Lower lobe of right lung (tissue), 2 donors: ENCODE results near the gene SMAD7. TPM values are rescaled to one million over a fixed set of nuclear protein-coding genes. Genes with fewer than 3 reads are reported as not detected.
A peak's percentile ranks its signal among the peaks of the same experiment; 100 is the strongest.

ENCODE experiments used
- ATAC-seq, 2 donors: fragments of 200-7000 bp; cut with Tn5 transposase; one replicate each; pipeline ENCODE4 v1.9.1; 2020 to 2022; ENCODE audit warnings: mild to moderate bottlenecking in 2 of 2, moderate library complexity in 2 of 2
- DNase-seq: peaks from one replicate; pipeline ENCODE4 v3.0.0-alpha.2; 2020
- H3K27ac ChIP-seq: fragments of 200-600 bp; one replicate; pipeline ENCODE4 v1.8.0; 2022
- H3K27me3 ChIP-seq: fragments of 200-600 bp; one replicate; pipeline ENCODE4 v1.8.0; 2022; ENCODE audit warnings: low read depth
- H3K36me3 ChIP-seq: fragments of 200-600 bp; one replicate; pipeline ENCODE4 v1.8.0; 2022; ENCODE audit warnings: mild to moderate bottlenecking
- H3K4me1 ChIP-seq: fragments of 200-600 bp; one replicate; pipeline ENCODE4 v1.8.0; 2022
- H3K4me3 ChIP-seq: fragments of 200-600 bp; one replicate; pipeline ENCODE4 v1.8.0; 2022; ENCODE audit warnings: mild to moderate bottlenecking
- H3K9me3 ChIP-seq: fragments of 200-600 bp; one replicate; pipeline ENCODE4 v1.8.0; 2022
- intact Hi-C: fragments of 100-400 bp; cut with DNase I; formaldehyde crosslinking; loops from one replicate; pipeline ENCODE4 v1.11.0; 2022
- total RNA-seq: library from RNA; stranded (reverse); fragmentation: NEBNext Ultra II Directional; extraction: Animal tissue kit (Norgen Biotek cat#: 25700); gene quantifications from one replicate; pipeline ENCODE4 v1.2.1, GENCODE V29; 2021
- TF ChIP-seq, protein P1 (sequence below): fragments of 200-600 bp; IDR thresholded peaks from one replicate; pipeline ENCODE4 v1.8.0; 2022; ENCODE audit warnings: antibody characterized with exemption, mild to moderate bottlenecking
- donor health status: DM: no; HTN: yes; CAD: no; lungs with severe emphysema.

SMAD7 gene
- total RNA-seq, 1 donor from 2014 or later: 63.4 TPM

- no peaks in the 10 kb centered on the region for H3K27me3 ChIP-seq
- TF ChIP-seq, protein P1, sequence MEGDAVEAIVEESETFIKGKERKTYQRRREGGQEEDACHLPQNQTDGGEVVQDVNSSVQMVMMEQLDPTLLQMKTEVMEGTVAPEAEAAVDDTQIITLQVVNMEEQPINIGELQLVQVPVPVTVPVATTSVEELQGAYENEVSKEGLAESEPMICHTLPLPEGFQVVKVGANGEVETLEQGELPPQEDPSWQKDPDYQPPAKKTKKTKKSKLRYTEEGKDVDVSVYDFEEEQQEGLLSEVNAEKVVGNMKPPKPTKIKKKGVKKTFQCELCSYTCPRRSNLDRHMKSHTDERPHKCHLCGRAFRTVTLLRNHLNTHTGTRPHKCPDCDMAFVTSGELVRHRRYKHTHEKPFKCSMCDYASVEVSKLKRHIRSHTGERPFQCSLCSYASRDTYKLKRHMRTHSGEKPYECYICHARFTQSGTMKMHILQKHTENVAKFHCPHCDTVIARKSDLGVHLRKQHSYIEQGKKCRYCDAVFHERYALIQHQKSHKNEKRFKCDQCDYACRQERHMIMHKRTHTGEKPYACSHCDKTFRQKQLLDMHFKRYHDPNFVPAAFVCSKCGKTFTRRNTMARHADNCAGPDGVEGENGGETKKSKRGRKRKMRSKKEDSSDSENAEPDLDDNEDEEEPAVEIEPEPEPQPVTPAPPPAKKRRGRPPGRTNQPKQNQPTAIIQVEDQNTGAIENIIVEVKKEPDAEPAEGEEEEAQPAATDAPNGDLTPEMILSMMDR: no peak
- H3K9me3 ChIP-seq: no peaks in the 10 kb centered on the region
- peak; percentile 38 for DNase-seq
- peaks cover 17% of the 10 kb centered on the region for H3K4me1 ChIP-seq
- intact Hi-C loops: no loop called here
- no peaks in the 10 kb centered on the region for H3K36me3 ChIP-seq
- ATAC-seq: no peak
- H3K27ac ChIP-seq: no peak overlapping the region
- no peak overlapping the region for H3K4me3 ChIP-seq
Observed at GRCh38 chr18:48884306-48884705, 66.5 kb downstream of the SMAD7 start.

GRCh38 chr18:48882379-48882778, 68.4 kb downstream of the SMAD7 start:
- intact Hi-C loops: no loop called here
- Histone ChIP-seq H3K4me1 (peaks cover 10% of the 10 kb centered on the region), H3K9me3 (no peaks in the 10 kb centered on the region), H3K4me3 (no peak overlapping the region), H3K36me3 (no peaks in the 10 kb centered on the region), H3K27me3 (no peaks in the 10 kb centered on the region), H3K27ac (no peak overlapping the region)
- ATAC-seq (no peak), DNase-seq (no peak)
- TF ChIP-seq, protein P1: no peak

GRCh38 chr18:48880931-48881330, 69.8 kb downstream of the SMAD7 start:
- Histone ChIP-seq H3K27ac (no peak overlapping the region), H3K4me1 (peaks cover 10% of the 10 kb centered on the region), H3K4me3 (no peak overlapping the region), H3K36me3 (no peaks in the 10 kb centered on the region), H3K27me3 (no peaks in the 10 kb centered on the region), H3K9me3 (no peaks in the 10 kb centered on the region)
- intact Hi-C loops: no loop called here
- DNase-seq: no peak
- ATAC-seq: no peak
- TF ChIP-seq, protein P1: no peak

GRCh38 chr18:48879008-48879431, 71.7 kb downstream of the SMAD7 start:
- Histone ChIP-seq H3K27ac (peak overlapping the region; percentile 2), H3K9me3 (no peaks in the 10 kb centered on the region), H3K36me3 (no peaks in the 10 kb centered on the region), H3K4me1 (peaks cover 10% of the 10 kb centered on the region), H3K4me3 (peak overlapping the region; percentile 20), H3K27me3 (no peaks in the 10 kb centered on the region)
- TF ChIP-seq, protein P1: no peak
- intact Hi-C loops: no loop called here
- peak; percentile 74 for DNase-seq
- ATAC-seq: peak; percentile 73 to 86

- intact Hi-C loops: no loop called here
- H3K36me3 ChIP-seq: no peaks in the 10 kb centered on the region
- ATAC-seq: peak; percentile 64 to 69
- H3K4me1 ChIP-seq: peaks cover 11% of the 10 kb centered on the region
- peak overlapping the region; percentile 20 for H3K4me3 ChIP-seq
- peak; percentile 48 for DNase-seq
- TF ChIP-seq, protein P1: no peak
- H3K9me3 ChIP-seq: no peaks in the 10 kb centered on the region
- H3K27ac ChIP-seq: peak overlapping the region; percentile 2
- no peaks in the 10 kb centered on the region for H3K27me3 ChIP-seq
Observed at GRCh38 chr18:48878471-48878870, 72.3 kb downstream of the SMAD7 start.

- TF ChIP-seq, protein P1: no peak
- no peak overlapping the region for H3K4me3 ChIP-seq
- H3K27ac ChIP-seq: no peak overlapping the region
- DNase-seq (peak; percentile 2), ATAC-seq (no peak)
- no peaks in the 10 kb centered on the region for H3K36me3 ChIP-seq
- H3K4me1 ChIP-seq: peaks cover 16% of the 10 kb centered on the region
- H3K27me3 ChIP-seq: no peaks in the 10 kb centered on the region
- intact Hi-C loops: no loop called here
- H3K9me3 ChIP-seq: no peaks in the 10 kb centered on the region
Observed at GRCh38 chr18:48877941-48878340, 72.8 kb downstream of the SMAD7 start.
